ENCODE results near the gene HELZ. TPM values are rescaled to one million over a fixed set of nuclear protein-coding genes. Genes with fewer than 3 reads are reported as not detected.

Gene HELZ
- 8.0 to 13.7 TPM (median 10.5 TPM) in 5 replicates for total RNA-seq (2022; extraction: Qiagen RNA extraction)

GRCh38 chr17:67245073-67245693 lies at the start of gene HELZ:
HELZ (minus strand) TSS chr17:67245196; CDS start chr17:67218804, 26,392 bp downstream.

GRCh38 chr17:67044016-67044772 lies 200.8 kb downstream of the HELZ start, which contains the start of gene CACNG1:
CACNG1 (plus strand) TSS chr17:67044554; CDS start chr17:67044661, 107 bp downstream.

Other genes starting within 250 kb of the HELZ start
- gene CACNG1, start 200.6 kb downstream of the HELZ start, total RNA-seq (2022; extraction: Qiagen RNA extraction) = not detected in 5 replicates
- 97.9 to 113 TPM (median 100 TPM) in 5 replicates for gene PSMD12, start 121.4 kb upstream of the HELZ start, total RNA-seq (2022; extraction: Qiagen RNA extraction)
- 19.1 to 22.0 TPM (median 20.3 TPM) in 5 replicates for gene PITPNC1, start 132.1 kb upstream of the HELZ start, total RNA-seq (2022; extraction: Qiagen RNA extraction)

Measured in A549 treated with Mapracorat at 1 μM for 4 hours (cell line).